ENCODE measurements around the gene TRAPPC2L.
"Not testable (repeated sequence)": the region's sequence is repeated elsewhere in the genome, so short reads cannot be mapped to it uniquely, and the experiment has no call there.

Gene TRAPPC2L

GRCh38 chr16:88894266-88894665 lies 37.3 kb downstream of the TRAPPC2L start:
- not testable (repeated sequence) for DNase-seq

- no peak for DNase-seq
These were observed 37.9 kb downstream of the TRAPPC2L start for GRCh38 chr16:88894681-88895300.

- no peak for DNase-seq
These were observed 38.4 kb downstream of the TRAPPC2L start for GRCh38 chr16:88895335-88895734.

GRCh38 chr16:88896238-88897070 lies 39.5 kb downstream of the TRAPPC2L start:
- DNase-seq: no peak

GRCh38 chr16:88897696-88898425 lies 40.9 kb downstream of the TRAPPC2L start:
- DNase-seq: no peak

GRCh38 chr16:88899901-88900661 lies 43.2 kb downstream of the TRAPPC2L start:
- DNase-seq: no peak

GRCh38 chr16:88900662-88901052 lies 43.7 kb downstream of the TRAPPC2L start:
- no peak for DNase-seq

- DNase-seq: no peak
These were observed 44.9 kb downstream of the TRAPPC2L start for GRCh38 chr16:88901718-88902337.

GRCh38 chr16:88902744-88903143 lies 45.8 kb downstream of the TRAPPC2L start:
- no peak for DNase-seq

- no peak for DNase-seq
These were observed 46.3 kb downstream of the TRAPPC2L start for GRCh38 chr16:88903267-88903666.

GRCh38 chr16:88904676-88905365 lies 47.9 kb downstream of the TRAPPC2L start:
- DNase-seq: no peak

GRCh38 chr16:88905563-88905962 lies 48.6 kb downstream of the TRAPPC2L start:
- no peak for DNase-seq

- DNase-seq: no peak
These were observed 49.1 kb downstream of the TRAPPC2L start for GRCh38 chr16:88906020-88906419.

- no peak for DNase-seq
These were observed 49.7 kb downstream of the TRAPPC2L start for GRCh38 chr16:88906535-88907105.

- DNase-seq: no peak
These were observed 50.8 kb downstream of the TRAPPC2L start for GRCh38 chr16:88907768-88908167.

GRCh38 chr16:88908307-88908706 lies 51.4 kb downstream of the TRAPPC2L start:
- DNase-seq: no peak

- DNase-seq: no peak
These were observed 52.7 kb downstream of the TRAPPC2L start for GRCh38 chr16:88909431-88910210.

- DNase-seq: no peak
These were observed 53.6 kb downstream of the TRAPPC2L start for GRCh38 chr16:88910284-88911135.

GRCh38 chr16:88911136-88911945 lies 54.4 kb downstream of the TRAPPC2L start:
- DNase-seq: no peak
